Pons (tissue), 1 donor: ENCODE data around the gene TDRD12.
"Not testable (repeated sequence)": the region's sequence is repeated elsewhere in the genome, so short reads cannot be mapped to it uniquely, and the experiment has no call there.

Experiments
- DNase-seq: peaks from one replicate; pipeline ENCODE4 v3.0.0-alpha.2; 2016; ENCODE audit warnings: low spot score

TDRD12 gene

GRCh38 chr19:32693151-32694108 is 26.1 kb upstream of the TDRD12 start:
- not testable (repeated sequence) for DNase-seq

- DNase-seq, result not testable (repeated sequence)
Observed at GRCh38 chr19:32694316-32694715, 25.3 kb upstream of the TDRD12 start.

- DNase-seq, result not testable (repeated sequence)
Observed at GRCh38 chr19:32694851-32695250, 24.7 kb upstream of the TDRD12 start.

- DNase-seq, result not testable (repeated sequence)
Observed at GRCh38 chr19:32695506-32695905, 24.1 kb upstream of the TDRD12 start.

- not testable (repeated sequence) for DNase-seq
Observed at GRCh38 chr19:32696771-32697170, 22.8 kb upstream of the TDRD12 start.

GRCh38 chr19:32700129-32700528 is 19.4 kb upstream of the TDRD12 start:
- DNase-seq, result not testable (repeated sequence)

GRCh38 chr19:32702010-32702409 is 17.6 kb upstream of the TDRD12 start:
- DNase-seq, result no peak

GRCh38 chr19:32704006-32704405 is 15.6 kb upstream of the TDRD12 start:
- DNase-seq, result not testable (repeated sequence)

- no peak for DNase-seq
Observed at GRCh38 chr19:32708457-32708856, 11.1 kb upstream of the TDRD12 start.

GRCh38 chr19:32709032-32709431 is 10.5 kb upstream of the TDRD12 start:
- no peak for DNase-seq

GRCh38 chr19:32711747-32712146 is 7.8 kb upstream of the TDRD12 start:
- no peak for DNase-seq

- DNase-seq, result not testable (repeated sequence)
Observed at GRCh38 chr19:32716203-32716602, 3.4 kb upstream of the TDRD12 start.

- no peak for DNase-seq
Observed at GRCh38 chr19:32717496-32717895, 2.1 kb upstream of the TDRD12 start.

- no peak for DNase-seq
Observed at GRCh38 chr19:32718286-32718685, 1.3 kb upstream of the TDRD12 start.

- DNase-seq, result no peak
Observed at GRCh38 chr19:32720216-32720935, 809 bp downstream of the TDRD12 start.

- DNase-seq, result no peak
Observed at GRCh38 chr19:32720936-32721250, 1.3 kb downstream of the TDRD12 start.

GRCh38 chr19:32735936-32736335 is 16.4 kb downstream of the TDRD12 start:
- no peak for DNase-seq

- DNase-seq, result no peak
Observed at GRCh38 chr19:32743021-32743420, 23.5 kb downstream of the TDRD12 start.

- DNase-seq, result no peak
Observed at GRCh38 chr19:32743447-32743846, 23.9 kb downstream of the TDRD12 start.

- no peak for DNase-seq
Observed at GRCh38 chr19:32744555-32745325, 25.2 kb downstream of the TDRD12 start.

GRCh38 chr19:32745594-32746251 is 26.2 kb downstream of the TDRD12 start:
- not testable (repeated sequence) for DNase-seq
